LHCN-M2 (cell line): ENCODE data around the gene OR2T11. TPM values are rescaled to one million over a fixed set of nuclear protein-coding genes. Genes with fewer than 3 reads are reported as not detected.
"Not testable (repeated sequence)": the region's sequence is repeated elsewhere in the genome, so short reads cannot be mapped to it uniquely, and the experiment has no call there.

Source experiments
- DNase-seq: peaks from one replicate; pipeline ENCODE4 v3.0.0-alpha.2; 2012; ENCODE audit warnings: low read depth
- polyA plus RNA-seq: library from polyadenylated mRNA; unstranded; fragments of >200 nt; gene quantifications from one replicate; pipeline ENCODE4 v1.2.1, GENCODE V29; 2012; ENCODE audit warnings: missing spikeins
- total RNA-seq: library from RNA; depleted of rRNA; stranded (reverse); fragments of >200 nt; gene quantifications from 2 replicates; pipeline ENCODE4 v1.2.3, GENCODE V29; 2014; rRNA removed

Gene OR2T11
- not detected in 2 replicates for total RNA-seq
- not detected for polyA plus RNA-seq

- not testable (repeated sequence) for DNase-seq
Measured at GRCh38 chr1:248634991-248635390, at the start of gene OR2T11. TSS of gene OR2T11 (minus strand) at chr1:248635091. CDS start at chr1:248627128, 7,963 bp downstream.

DNA sequence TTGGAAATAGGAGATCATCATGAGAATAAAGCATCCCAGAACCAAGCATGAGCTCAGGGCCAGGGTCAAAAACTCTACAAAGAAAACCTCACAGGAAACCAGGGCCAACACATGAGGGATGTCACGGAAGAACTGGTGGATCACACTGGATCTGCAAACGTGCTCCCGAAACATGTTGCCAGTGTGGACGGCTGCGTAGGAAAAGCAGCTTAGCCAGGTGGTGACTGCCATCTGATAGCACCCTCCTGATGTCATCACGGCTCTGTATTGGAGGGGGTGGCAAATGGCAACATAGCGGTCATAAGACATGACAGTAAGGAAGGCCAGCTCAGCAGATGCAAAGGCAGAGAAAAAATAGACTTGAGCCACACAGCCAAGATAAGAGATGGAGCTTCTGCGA lies 46.8 kb upstream of the OR2T11 start:
- no peak for DNase-seq

DNA sequence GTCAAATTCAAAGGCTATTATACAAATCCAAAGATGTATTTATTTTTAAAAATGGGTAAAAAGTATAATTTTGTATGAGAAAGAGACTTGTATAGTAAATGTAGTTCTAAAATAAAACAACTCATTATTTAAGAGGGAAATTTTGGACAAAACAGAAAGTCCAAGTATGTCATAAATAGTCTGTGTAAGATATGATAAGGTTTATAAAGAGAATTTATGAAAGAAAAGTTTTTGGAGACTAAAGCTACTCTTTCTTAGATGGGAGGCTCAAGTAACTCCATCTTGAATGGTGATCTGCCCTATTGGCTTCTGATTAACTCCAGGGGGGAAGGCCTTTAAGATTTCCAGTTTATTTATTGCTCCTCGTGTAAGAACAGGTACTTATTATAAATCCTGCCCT lies 35.1 kb upstream of the OR2T11 start:
- peak; percentile 7 for DNase-seq

DNA sequence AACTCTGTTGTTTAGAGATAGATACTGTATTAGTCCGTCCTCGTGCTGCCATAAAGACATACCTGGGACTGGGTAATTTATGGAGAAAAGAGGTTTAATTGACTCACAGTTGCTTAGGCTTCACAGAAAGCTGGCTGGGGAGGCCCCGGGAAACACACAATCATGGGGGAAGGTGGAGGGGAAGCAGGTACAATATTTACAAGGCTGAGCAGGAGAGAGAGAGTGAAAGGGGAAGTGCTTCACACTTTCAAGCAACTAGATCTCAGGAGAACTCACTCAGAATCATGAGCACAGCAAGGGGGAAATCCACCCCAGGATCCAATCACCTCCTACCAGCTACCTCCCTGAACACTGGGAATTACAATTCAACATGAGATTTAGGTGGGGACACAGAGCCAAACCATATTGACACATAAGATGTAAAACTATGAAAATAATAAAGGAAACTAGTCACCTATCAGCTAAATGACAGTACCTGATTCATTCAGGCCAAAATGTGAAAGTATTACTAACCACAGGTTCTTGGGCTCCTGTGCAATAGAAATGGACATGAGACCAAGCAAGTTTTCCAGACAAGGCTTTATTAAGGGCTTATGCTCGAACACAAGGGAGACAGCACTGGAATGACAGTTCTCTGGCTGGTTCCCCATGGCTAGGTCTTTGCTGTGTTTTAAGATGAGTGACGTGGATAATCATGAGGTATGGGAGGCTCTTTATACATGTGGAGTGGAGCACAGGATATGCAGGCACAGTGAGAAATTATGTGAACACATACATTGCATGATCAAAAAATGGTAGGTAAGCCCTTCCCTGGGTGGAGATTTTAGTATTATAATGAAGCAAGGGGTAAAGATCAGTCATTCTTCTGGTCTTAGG lies 28.8 kb upstream of the OR2T11 start:
- DNase-seq, result not testable (repeated sequence)

DNA sequence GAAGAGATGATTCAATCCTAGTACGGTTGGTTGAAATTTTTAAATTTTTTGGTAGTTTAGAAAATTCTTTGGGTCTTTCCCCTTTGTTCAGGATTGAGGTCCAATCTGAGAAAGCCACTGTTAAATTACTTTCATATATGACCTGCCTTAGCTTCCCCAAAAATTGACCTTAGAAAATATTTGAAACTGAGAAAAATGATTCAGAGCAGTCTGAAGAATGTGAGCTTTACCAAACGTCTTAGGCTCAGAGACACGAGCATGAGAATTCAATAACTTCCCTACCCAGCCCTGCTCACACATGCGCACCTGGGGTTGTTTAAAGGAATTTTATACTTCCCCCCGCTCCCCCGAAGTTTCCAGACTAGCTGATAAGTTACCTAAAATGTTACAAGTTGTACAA lies 21.9 kb upstream of the OR2T11 start:
- not testable (repeated sequence) for DNase-seq

- DNase-seq, result not testable (repeated sequence)
Measured at GRCh38 chr1:248655354-248655753, 20.5 kb upstream of the OR2T11 start, which contains the start of gene OR2T27. TSS of gene OR2T27 (minus strand) at chr1:248655528. CDS start at chr1:248650884, 4,644 bp downstream.

- DNase-seq, result not testable (repeated sequence)
Measured at GRCh38 chr1:248648770-248649536, 14.1 kb upstream of the OR2T11 start.

DNA sequence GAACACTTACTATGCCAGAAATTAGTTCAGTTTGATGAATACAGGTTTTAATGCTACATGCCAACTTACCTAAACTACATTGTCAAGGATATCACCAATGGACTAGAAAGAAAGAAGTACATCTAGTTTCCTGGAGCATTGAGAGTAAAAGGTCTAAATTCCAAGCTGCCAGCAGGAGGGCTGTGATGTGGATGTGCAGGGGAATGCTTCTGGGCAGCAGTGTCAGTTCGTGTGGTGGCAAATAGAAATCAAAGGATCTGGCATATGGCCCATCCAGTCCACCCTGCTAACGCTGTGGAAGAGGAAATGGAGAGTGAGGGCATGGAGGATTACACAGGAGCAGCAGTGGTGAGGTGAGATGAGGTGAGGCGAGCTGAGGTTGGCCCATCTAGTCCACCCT lies 10.3 kb upstream of the OR2T11 start, which contains the start of gene OR2T35:
TSS of gene OR2T35 (minus strand) at position 101 of the 400 bp plus-strand sequence. CDS start 6,020 bp downstream, outside the sequence.
- DNase-seq, result not testable (repeated sequence)

DNA sequence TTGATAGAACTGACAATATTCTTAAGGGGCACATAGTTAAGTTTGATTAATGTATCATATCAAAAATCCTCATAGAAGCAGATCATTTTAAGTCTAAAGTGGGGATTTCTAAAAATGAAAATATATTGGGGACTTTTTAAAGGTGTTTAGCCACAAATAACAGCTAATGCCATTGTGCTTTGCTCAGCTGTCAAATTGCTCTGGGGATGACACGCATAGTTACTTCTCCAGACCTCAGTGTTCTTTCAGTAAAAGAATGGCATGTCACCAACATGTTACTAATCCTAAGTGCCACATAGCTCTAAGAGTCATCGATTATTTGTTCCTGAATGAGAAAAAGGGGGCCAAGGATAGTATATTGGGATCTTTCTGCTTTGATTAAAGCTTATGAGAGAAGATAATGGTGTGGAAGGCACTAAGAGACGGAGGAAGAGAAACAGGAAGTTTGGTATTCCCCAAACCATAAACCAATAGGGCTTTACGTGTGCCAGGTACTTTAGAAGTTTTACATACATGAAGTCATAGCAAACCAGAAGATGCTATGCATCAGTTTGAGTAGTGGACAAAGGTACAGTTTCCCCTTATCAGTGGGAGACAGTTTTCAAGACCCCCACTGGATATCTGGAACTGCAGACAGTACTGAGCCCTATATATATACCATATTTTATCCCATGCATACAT lies 8.2 kb upstream of the OR2T11 start:
- not testable (repeated sequence) for DNase-seq

GRCh38 chr1:248641583-248641982 lies 6.7 kb upstream of the OR2T11 start:
- DNase-seq, result not testable (repeated sequence)

GRCh38 chr1:248640906-248641305 lies 6.0 kb upstream of the OR2T11 start:
- DNase-seq, result not testable (repeated sequence)

- DNase-seq, result not testable (repeated sequence)
Measured at GRCh38 chr1:248639652-248640051, 4.8 kb upstream of the OR2T11 start.

DNA sequence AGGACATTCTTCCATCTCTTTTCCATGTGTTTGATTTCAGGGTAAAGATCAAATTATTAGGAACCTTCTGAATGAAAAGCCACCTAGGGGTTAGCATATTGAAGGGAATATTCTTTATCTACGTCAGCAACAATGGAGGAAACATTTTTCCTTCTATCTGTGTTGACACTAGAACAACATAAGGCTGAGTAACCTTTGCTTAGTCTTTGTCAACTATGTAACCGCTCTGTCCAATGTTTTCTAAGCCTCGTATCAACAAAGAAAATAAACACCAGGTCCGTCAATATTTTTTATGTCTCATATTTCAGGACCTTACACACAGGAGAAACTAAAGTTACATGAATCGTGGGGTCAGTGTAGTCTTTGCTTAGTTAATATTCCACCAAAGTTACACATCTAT lies 1.7 kb upstream of the OR2T11 start:
- DNase-seq, result not testable (repeated sequence)

- no peak for DNase-seq
Measured at GRCh38 chr1:248631354-248632008, 3.4 kb downstream of the OR2T11 start.

DNA sequence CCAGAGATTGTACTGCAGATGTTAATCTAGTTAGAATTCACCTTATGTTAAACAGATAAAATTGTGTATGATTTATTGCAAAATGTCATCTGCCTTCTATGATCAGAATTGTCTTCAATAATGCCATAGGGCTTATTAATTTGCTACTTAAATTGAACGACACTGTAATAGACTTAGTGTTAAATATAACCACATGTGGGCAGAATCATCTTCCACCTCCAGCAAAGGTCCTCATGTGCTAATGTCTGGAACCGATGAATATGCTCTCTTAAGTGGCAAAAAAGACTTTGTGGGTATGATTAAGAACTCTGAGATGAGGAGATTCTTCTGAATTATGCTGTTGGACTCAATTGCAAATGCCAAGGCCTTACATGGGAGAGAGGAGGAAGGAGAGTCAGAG lies 4.3 kb downstream of the OR2T11 start:
- DNase-seq, result no peak

- no peak for DNase-seq
Measured at GRCh38 chr1:248627971-248628844, 6.7 kb downstream of the OR2T11 start.

GRCh38 chr1:248625971-248626370 lies 8.9 kb downstream of the OR2T11 start:
- DNase-seq, result no peak

GRCh38 chr1:248625166-248625565 lies 9.7 kb downstream of the OR2T11 start:
- no peak for DNase-seq

- DNase-seq, result peak; percentile 23
Measured at GRCh38 chr1:248622570-248623001, 12.3 kb downstream of the OR2T11 start.

DNA sequence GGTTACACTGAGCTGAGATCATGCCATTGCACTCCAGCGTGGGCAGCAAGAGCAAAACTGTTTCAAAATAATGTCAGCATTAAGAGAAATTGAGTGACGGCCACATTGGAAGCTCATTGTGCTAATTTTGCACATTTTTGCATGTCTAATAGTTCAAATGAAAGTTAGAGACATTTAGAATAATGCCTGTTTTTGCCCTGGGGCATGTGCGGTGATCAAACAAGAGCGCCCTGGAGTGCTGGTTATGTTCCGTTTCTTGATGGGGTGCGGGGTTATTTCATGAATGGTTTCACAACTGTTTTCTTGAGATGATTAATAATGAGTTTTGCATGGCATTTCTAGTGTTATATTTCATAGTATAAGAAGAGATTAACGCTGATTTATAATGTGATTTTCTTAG lies 13.1 kb downstream of the OR2T11 start:
- DNase-seq, result no peak
